Retinal pigment epithelial cell (primary cell): ENCODE results near the gene TRABD2A.
"Not testable (repeated sequence)": the region's sequence is repeated elsewhere in the genome, so short reads cannot be mapped to it uniquely, and the experiment has no call there.

ENCODE experiments used
- DNase-seq: peaks from one replicate; pipeline ENCODE4 v3.0.0-alpha.2; 2010; ENCODE audit warnings: low read depth
- H3K4me3 ChIP-seq: 2 replicates; pipeline ENCODE4 v1.5.1; 2011; ENCODE audit warnings: mild to moderate bottlenecking, low read length, control low read depth, moderate library complexity
- CTCF ChIP-seq: conservative IDR thresholded peaks from 2 replicates; pipeline ENCODE4 v1.5.1; 2011; ENCODE audit warnings: low read depth, low read length, control low read depth, inconsistent platforms

Gene TRABD2A

GRCh38 chr2:84919885-84920580 lies 39.1 kb upstream of the TRABD2A start:
- H3K4me3 ChIP-seq, result peak overlapping the region; percentile 5
- peak; percentile 79 for DNase-seq
- TF ChIP-seq CTCF, result no peak

GRCh38 chr2:84918430-84918829 lies 37.5 kb upstream of the TRABD2A start:
- DNase-seq, result no peak
- H3K4me3 ChIP-seq, result no peak overlapping the region
- TF ChIP-seq CTCF, result no peak

- not testable (repeated sequence) for DNase-seq, H3K4me3 ChIP-seq
These were observed 36.9 kb upstream of the TRABD2A start for GRCh38 chr2:84917821-84918220.

- not testable (repeated sequence) for DNase-seq, H3K4me3 ChIP-seq
These were observed 34.8 kb upstream of the TRABD2A start for GRCh38 chr2:84915675-84916074.

- no peak for DNase-seq
- no peak overlapping the region for H3K4me3 ChIP-seq
- TF ChIP-seq CTCF, result no peak
These were observed 33.5 kb upstream of the TRABD2A start for GRCh38 chr2:84914334-84914733.

GRCh38 chr2:84912984-84913383 lies 32.1 kb upstream of the TRABD2A start:
- H3K4me3 ChIP-seq, result no peak overlapping the region

GRCh38 chr2:84911135-84911678 lies 30.3 kb upstream of the TRABD2A start:
- no peak overlapping the region for H3K4me3 ChIP-seq
- no peak for TF ChIP-seq CTCF
- DNase-seq, result no peak

More at GRCh38 chr2:84912984-84913383, 32.1 kb upstream of the TRABD2A start:
- no peak for DNase-seq
- no peak for TF ChIP-seq CTCF

- no peak for TF ChIP-seq CTCF
- H3K4me3 ChIP-seq, result no peak overlapping the region
- no peak for DNase-seq
These were observed 28.2 kb upstream of the TRABD2A start for GRCh38 chr2:84908948-84909713.
